ENCODE results near the gene RAB3IL1.

The RAB3IL1 gene

DNA sequence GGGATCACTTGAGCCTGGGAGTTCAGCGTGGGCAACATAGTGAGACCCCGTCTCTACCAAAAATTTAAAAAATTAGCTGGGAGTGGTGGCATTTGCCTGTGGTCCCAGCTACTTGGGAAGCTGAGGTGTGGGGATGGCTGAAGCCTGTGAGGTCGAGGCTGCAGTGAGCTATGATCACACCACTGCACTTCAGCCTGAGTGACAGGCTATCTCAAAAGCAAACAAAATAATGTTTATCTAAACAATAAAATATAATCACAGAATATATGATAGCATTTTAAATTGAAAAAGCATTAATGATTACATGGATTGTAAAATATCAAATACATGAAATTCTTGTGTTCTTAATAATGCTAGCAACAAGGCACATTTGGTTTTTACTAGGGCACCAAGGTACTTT, 35.5 kb upstream of the RAB3IL1 start:
- DNase-seq = no peak

DNA sequence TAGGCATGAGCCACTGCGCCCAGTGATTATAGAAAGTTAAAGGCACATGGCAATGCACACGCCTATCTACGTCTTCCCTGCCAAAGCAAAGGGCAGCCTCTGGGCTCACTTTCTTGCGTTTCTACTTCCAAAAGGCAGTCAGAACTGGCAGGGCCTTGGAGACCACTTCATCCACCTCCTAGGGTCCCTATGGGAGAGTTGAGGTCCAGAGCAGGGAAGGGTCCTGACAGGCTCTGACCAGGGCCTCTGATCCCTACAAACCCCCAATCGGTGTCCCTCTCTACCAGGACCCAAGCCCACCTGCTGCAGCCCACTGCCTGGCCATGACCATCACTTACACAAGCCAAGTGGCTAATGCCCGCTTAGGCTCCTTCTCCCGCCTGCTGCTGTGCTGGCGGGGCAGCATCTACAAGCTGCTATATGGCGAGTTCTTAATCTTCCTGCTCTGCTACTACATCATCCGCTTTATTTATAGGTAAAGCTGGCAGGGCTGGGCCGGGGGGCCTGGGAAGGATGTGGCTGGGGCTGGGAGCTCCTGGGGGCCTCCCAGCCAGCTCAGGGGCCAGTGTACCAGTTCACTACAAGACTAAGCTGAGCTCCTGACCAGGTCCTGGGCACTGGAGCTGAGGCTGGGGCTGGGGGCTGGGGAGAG, 34.2 kb upstream of the RAB3IL1 start:
- no peak for DNase-seq

DNA sequence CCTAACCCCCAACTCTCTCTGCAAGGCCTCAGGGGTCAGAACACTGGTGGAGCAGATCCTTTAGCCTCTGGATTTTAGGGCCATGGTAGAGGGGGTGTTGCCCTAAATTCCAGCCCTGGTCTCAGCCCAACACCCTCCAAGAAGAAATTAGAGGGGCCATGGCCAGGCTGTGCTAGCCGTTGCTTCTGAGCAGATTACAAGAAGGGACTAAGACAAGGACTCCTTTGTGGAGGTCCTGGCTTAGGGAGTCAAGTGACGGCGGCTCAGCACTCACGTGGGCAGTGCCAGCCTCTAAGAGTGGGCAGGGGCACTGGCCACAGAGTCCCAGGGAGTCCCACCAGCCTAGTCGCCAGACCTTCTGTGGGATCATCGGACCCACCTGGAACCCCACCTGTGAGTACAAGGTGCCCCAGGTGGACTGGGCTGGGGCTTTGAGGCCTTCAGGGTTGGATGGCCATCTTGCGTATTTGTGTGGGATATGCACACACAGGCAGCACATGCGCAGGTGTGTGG, 32.7 kb upstream of the RAB3IL1 start, which contains the start of gene BEST1:
BEST1 (plus strand) TSS at position 317 of the 513 bp plus-strand sequence. CDS start 1,456 bp downstream, outside the sequence.
- DNase-seq = no peak

DNA sequence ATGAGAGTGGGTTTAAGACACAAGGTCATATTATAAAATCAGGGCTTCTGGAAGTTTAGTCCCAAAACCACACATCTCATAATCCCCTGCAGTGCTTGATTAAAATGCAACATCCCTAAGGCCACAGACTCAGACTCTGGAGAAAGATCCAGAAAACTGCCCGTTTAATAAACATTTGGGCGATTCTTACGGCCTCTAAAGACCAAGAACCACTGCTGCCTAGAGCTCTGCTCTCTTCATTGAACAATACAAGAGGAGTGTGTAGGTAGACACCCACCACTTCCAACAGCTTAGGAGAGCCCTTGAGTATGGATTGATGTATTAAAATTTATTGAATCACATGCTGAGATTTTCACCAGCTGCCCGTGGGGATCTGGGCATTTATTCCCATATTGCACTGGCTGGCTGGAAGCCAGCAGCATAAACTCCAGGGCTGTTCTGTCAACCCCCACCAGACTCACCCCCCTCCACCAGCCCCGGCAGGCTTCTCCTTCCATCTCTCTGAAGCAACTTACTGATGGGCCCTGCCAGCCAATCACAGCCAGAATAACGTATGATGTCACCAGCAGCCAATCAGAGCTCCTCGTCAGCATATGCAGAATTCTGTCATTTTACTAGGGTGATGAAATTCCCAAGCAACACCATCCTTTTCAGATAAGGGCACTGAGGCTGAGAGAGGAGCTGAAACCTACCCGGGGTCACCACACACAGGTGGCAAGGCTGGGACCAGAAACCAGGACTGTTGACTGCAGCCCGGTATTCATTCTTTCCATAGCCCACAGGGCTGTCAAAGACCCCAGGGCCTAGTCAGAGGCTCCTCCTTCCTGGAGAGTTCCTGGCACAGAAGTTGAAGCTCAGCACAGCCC, 32.0 kb upstream of the RAB3IL1 start:
- DNase-seq = peak; percentile 85

DNA sequence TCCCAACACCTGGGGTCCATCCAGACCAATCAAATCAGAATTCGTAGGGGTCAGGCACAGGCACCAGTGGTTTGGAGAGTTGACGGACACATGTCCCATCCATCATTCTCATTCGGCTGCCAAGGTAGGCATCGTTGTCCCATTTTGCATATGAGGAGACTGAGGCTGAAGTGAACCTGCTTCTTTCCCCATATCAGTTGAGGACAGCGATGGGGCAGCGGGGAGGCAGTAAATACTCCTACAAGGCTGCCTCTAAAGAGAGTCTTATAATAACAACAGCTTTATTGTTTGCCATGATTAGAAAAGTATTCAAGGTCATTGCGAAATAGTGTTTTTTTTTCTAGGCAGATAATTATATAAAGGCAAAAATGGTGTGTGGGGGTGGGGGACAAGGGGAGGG, 31.1 kb upstream of the RAB3IL1 start:
- DNase-seq = no peak

DNA sequence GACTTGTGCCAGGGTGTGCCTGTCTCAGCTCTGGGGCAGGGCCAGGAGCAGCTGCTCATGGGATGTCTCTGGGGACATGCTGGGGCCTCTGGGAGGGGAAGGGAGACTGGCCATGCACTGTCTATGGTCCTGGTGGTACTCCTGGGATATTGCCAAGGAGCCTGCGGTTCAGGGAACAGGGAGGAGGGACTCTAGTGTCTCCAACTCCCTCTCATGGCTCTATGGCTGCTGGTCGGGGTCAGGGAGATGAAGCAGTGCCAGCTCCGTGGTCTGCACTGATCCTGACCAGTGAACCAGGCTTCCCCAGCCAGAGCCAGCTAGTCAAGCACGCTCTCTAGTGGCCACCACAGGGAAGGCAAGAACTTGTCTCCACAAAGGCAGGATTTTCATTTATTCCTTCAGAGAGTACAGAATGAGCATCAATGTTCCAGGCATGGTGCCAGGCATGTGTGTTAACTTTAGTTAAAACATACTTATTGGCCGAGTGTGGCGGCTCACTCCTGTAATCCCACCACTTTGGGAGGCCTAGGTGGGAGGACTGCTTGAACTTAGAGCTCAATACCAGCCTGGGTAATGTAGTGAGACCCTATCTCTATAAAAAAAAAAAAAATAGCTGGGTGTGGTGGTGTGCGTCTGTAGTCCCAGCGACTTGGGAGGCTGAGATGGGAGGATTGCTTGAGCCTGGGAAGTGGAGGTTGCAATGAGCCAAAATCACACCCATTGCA, 30.3 kb upstream of the RAB3IL1 start:
- peak; percentile 63 to 92 for DNase-seq

DNA sequence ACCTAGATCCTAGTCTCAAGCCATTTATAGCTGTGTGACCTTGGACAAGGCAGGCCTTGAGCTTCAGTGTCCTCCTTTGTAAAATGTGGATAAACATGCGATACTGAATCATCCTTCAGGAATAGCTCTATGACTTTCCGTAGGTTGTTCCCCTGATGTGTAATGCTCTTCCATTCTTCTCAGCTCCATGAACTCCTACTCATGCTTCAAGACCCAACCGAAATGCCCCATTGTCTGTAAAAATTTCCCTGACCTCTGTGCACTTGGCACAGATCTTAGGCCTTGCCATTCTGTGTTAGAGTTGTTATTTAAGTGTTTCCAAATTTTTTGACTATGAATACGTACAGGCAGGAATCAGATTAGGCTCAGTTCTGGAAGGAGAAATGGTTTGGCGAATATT, 29.5 kb upstream of the RAB3IL1 start:
- DNase-seq = no peak

DNA sequence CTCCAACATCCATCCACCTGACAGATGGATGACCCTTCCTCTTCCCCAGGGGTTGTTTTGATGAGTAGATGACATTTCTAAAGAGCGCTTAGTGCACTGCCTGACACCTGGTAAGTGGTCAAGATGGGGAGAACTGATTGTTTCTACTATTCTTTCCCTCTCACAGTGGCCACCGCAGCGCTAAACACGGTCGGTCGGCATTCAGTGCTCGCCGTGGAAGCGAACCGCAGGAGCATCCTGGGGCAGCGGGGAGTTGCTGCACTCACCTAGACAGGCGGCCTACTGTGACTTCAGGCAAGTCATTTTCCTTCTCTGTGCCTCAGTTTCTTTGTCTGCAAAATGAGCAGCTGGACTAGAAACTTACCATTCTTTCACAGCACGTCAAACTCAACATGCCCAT, 27.8 kb upstream of the RAB3IL1 start:
- DNase-seq = no peak

DNA sequence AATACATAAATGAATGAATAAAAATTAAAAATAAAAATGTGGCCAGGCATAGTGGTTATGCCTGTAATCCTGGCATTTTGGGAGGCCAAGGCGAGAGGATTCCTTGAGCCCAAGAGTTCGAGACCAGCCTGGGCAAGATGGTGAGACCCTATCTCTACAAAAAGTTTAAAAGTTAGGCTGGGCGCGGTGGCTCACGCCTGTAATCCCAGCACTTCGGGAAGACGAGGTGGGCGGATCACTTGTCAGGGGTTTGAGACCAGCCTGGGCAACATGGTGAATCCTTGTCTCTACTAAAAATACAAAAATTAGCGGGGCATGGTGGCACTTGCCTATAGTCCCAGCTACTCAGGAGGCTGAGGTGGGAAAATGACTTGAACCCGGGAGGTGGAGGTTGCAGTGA, 23.1 kb upstream of the RAB3IL1 start:
- no peak for DNase-seq

DNA sequence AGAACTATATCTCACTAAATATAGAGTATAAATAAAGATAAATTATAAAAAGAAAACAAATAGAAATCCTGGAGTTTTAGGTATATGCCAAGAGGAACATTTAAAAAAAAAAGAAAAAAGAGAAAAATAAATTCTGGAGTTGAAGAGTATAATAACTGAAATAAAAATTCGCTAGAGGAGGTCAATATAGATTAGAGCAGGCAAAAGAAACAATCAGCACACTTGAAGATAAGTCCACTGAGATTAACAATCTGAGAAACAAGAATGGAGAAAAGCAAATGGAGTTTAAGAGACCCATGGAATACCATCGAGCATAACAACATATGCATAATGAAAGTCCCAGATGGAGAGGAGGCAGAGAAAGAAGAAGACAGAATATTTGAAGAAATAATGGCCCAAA, 18.5 kb upstream of the RAB3IL1 start:
- no peak for DNase-seq

DNA sequence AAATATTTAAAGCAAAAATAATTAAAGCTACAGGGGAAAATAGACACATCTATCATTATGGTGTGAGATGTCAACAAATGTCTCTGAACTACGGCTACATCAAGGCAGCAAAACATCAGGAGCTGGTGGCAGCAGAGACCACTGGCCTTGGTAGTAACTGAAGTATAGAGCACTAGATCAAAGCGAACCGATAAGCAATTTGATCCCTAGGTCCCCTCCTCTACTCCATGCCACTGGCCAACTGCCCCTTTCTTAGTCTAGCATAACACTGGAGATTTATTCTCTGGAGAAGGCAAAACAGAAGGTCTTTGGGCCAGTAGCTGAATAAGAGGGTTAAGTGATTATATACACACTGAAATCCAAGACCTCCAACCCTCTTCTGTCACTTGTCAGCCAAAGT, 13.6 kb upstream of the RAB3IL1 start:
- DNase-seq = no peak

DNA sequence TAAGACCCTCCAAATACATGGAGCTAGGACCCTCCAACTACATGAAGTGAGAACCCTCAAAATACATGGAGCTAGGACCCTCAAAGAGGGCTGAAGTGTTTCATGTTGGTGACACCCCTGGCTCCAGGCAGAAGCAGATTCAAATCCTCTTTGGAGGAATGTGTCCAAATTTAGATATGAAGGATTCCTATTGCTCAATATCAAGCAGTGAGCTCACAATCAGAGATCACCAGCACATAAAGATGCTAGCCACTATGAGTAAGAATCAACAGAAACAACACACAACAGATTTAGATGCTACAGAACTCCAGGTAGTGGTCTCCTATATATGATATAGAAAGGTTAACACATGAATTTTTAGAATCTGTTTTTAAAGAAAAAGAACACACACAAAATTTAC, 11.2 kb upstream of the RAB3IL1 start:
- peak in 1 of 2 donors; percentile 29 for DNase-seq

DNA sequence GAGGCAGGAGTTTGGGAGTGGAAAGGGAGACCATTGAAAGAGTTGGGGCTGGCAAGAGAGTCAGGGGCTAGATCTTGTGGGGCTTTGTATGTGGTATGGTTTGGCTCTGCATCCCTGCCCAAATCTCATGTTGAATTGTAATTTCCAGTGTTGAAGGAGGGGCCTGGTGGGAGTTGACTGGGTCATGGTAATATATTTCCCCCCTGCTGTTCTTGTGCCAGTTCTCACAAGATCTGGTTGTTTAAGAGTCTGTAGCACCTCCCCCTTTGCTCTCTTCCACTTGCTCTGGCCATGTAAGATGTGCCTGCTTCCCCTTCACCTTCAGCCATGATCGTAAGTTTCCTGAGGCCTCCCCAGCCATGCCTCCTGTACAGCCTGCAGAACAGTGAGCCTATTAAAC, 10.1 kb upstream of the RAB3IL1 start:
- DNase-seq = peak in 1 of 2 donors; percentile 72

DNA sequence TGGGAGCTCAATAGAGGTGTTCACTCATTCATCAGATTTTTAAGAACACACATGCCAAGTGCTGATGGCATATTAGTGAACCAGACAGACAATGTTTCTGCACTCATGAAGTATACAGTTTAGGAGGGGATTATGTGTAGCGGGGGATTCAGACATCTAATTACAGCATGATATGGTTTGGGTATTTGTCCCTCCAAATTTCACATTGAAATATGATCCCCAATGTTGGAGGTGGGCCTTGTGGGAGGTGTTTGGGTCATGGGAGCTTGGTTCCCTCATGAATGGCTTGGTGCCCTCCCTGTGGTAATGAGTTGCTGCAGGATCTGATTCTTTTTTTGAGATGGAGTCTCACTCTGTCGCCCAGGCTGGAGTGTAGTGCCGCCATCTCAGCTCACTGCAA, 8.9 kb upstream of the RAB3IL1 start:
- no peak for DNase-seq

DNA sequence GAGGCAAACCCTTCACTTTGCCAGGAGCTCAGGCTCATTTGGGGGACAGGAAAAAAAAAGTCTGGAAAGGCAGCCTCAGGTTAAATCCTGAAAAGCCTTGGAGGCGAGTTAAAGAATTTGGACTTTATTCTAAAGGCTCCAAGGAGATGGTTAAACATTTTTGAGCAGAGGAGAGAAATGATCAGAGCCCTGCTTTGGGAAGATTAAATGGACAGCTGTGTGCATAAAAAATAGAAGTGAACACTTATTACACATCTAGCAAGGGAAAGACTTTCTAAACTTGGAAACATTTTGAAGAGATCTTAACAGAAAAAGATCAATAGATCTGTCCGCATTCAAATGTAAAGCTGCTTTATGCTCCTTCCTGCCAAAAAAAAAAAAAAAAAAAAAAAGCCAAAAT, 8.4 kb upstream of the RAB3IL1 start:
- DNase-seq = no peak

DNA sequence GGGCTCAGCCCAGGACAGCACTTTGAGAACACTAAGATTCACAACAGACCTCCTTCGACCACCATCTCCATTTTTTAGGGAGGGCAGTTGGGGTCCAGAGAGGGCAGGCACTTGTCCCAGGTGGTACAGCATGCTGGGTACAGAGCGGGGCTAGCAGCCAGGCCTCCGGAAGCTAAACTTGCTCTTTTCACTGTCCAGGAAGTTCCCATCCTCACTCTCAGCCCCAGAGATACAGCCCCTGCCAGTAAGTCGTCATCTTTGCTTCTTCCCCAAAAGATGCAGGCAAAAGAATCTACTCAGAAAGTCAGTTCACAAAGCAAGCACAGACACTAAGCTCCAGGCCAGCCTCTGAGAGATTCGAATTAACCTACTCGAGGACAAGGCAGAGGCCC, 6.7 kb upstream of the RAB3IL1 start:
- DNase-seq = no peak

DNA sequence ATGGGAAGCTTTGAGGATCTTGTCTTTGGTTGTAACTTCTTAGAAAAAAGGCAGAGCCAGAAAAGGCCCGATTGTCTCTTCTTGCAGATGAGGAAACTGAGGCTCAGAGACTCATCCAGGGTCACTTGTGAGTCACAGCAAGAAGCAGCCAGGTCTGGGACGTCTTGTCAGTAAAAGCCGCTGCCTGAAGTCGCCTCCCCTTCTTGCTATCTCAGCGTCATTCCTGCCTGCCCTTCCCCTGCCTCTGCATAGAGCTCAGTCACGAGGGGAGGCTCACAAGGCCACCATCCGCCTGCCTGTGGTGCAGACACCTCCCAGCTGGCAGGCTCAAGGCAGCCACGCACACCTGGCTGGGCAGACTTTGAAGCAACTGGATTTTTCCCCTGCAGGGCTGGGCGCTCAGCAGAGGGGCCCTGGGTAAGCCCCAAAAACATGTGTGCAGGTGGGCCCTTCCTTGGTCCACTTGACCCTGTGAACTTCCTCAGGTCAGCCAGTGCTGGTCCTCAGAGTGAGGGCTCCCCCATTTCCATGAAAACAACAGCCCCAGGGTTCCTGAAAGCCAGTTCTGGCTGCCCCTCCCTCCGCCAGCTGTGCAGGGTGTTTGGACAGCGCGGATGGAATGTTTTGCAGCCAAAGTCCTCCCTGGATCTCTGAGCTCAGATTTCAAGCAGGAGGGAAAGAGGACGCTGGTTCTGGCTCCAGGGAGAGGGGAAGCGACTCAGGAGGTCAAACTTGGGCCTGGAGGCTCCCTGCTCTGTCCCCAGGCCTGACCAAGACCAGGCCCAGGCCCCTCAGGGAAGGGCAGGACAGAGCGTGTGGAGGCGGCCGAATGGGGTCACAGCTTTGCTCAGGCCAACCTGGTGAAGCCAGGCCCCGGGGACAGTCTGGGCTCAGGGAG, 6.0 kb upstream of the RAB3IL1 start:
- peak in 1 of 2 donors; percentile 29 for DNase-seq

DNA sequence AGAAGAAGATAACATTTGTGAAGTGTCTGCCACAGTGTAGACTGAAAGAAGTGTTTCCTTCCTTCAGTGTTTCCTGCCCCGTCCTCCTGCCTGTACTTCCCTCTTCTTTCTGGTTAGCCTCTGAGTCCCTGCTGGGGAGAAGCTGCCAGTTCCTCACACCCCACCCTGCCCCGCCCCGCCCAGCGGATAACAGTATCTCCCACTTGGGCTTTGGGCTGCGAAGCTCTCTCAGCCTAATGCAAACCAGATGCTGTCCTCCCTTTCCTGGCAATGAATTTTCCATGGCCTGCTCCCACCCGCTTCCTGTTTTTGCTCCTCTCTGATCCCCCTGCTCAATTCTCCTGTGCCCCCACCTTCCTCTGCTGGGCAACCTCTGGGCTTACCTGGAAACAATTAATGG, 5.2 kb upstream of the RAB3IL1 start:
- peak; percentile 45 to 66 for DNase-seq

DNA sequence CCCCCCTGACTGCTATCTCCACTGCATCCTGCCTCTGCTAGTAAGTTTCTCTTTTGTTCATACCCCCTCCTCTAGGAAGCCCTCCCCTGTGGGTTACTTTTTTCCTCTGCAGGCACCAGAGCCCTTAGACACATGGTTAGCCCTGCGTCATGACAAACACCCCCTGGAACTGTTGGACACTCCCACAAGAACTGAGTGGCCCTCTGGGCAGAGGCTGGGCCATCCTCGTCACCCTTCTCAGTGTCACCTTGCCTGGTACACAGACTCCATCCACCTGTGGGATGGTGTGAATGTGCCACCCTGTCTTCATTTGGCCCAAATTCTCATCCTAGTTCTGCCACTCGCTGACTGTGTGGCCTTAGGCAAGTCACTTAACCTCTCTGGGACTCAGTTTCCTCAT, 4.1 kb upstream of the RAB3IL1 start:
- no peak for DNase-seq

DNA sequence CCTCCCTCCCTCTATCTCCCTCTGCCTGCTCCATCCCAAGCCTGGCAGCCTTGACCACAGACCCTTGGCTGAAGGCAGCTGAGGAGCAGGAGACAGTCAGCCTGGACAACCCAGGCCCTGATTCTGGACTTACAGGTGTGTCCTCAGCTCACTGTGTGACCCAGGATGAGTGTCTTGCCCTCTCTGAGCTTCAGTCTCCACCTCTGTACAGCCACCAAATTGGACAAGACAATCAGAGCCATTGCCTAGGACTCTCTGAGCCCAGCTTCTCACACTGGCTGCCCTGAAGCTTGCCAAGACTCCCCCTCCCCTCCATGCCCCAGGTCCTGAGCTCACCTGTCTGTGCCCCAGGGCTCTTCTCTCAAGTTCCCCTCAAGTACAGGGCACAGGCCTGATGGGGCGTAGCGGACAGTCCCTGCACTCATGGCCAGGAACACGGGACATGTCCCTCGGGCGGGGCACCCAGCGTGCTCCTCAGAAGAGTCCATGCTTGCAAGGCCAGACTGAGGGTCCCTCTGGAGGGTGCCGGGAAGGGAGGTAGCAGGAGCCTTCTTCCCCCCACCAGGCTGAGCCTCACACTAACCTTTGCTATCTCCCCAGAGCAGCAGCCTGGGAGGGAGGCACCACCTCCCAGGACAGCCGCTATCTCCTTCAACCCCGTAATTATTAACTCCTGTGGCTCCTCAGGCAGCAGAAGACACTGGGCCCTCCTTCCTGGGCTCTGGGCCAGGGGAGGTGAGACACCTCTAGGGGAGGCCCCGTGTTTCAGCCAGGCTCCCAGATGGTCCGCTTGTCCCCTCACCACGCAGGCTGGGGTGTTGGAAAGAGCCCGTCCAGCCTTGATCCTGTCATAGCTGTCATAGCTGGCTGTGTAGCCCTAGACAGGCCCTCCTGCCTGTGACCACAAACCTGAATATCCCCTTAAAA, 2.6 kb upstream of the RAB3IL1 start:
- no peak for DNase-seq
